OCI-M2 (cell line): ENCODE measurements around the gene BMP2K.
"Not testable (repeated sequence)": the region's sequence is repeated elsewhere in the genome, so short reads cannot be mapped to it uniquely, and the experiment has no call there.

Source experiments
- DNase-seq: peaks from one replicate; lab custom pipeline; 2025; ENCODE audit not compliant: unreplicated experiment; lab: John Stamatoyannopoulos, UW

Gene BMP2K

DNA sequence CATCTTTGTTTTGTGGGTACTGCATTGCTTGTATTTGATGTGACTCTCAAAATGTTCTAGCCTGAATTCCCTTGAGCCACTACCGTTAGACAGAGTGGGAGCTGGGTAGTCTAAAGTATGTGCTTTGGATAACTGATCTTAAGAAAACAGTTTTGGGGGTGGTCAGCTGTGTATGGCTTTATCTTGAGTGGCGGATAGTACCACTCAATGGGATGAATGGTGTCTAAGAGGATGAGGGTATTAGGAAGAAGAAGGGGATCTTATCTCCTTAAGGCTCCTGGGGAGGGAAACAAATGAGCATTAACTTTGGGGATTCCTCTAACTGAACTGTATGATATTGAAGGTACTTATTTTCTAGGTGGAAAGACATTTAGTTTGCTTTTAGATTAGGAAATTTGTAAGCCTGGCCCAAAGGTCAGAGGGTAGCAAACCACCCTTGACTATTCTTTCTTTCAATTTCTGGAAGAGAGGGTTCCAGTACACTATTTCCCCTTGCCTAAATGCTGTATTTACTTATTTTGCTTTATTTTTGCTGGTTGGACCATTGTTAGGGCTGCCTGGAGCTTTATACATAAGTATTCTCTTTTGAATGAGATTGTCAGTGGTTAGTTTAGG, 11.3 kb downstream of the BMP2K start:
- DNase-seq: no peak

DNA sequence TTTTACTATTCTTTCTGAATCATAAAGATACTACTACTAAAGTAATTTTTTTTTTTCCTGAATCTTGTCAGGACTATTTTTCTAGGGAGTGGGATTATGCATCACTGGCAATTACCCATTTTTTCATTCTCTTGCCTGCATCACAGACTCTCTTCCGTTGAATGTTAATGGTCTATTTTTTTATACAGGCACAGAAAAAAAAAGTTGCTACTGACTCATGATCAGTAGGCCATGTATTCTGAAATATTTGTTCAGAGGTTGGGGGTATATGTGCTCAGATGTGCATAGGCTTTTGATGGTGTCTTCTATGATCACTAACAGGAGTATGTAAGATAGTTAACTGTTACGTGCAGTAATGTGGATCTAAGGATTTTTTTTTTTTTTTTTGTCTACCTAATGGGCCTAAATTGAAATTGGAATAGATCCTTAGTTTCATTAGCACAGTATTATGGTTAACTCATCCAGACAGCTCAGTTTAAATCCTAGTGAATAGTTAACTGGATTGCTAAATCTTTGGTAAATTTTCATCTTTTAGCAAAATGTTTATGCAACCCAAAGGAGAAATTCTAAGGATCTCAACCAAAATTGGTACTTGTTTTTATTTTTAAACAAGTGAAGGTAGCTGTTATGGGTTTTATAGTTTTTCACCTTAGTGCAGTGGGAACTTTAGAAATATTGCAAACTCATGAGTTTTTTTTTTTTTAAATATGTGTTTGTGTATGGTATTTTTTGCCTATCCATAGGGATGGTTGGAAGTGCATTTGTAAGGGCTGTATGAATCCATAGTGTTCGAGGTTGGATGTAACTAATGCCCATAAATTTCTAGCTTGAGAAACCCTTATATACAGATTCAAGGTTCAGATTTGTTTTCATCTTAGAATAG, 12.1 kb downstream of the BMP2K start:
- no peak for DNase-seq

DNA sequence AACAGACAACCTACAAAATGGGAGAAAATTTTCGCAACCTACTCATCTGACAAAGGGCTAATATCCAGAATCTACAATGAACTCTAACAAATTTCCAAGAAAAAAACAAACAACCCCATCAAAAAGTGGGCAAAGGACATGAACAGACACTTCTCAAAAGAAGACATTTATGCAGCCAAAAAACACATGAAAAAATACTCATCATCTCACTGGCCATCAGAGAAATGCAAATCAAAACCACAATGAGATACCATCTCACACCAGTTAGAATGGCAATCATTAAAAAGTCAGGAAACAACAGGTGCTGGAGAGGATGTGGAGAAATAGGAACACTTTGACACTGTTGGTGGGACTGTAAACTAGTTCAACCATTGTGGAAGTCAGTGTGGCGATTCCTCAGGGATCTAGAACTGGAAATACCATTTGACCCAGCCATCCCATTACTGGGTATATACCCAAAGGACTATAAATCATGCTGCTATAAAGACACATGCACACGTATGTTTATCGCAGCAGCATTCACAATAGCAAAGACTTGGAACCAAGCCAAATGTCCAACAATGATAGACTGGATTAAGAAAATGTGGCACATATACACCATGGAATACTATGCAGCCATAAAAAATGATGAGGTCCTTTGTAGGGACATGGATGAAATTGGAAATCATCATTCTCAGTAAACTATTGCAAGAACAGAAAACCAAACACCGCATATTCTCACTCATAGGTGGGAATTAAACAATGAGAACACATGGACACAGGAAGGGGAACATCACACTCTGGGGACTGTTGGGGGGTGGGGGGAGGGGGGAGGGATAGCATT, 19.7 kb downstream of the BMP2K start:
- DNase-seq: not testable (repeated sequence)

DNA sequence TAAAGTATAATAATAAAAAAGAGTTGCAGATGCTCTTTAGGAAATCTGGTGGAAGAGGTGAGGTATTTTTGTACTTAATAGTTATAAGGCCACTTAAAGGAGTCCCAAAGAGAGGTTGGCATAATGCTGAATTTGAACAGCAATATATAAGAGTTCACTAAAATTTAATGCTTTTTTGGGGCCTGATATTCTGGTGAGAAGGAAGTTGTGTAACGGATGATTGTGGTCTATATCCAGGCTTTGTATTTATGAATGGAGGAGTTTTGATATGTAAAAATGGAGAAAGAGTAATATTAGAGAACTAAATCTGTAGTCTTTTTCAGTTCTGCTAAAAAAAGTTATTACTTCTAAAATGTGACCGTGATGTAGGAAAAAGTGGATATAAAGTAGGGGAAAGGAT, 20.4 kb downstream of the BMP2K start:
- no peak for DNase-seq

DNA sequence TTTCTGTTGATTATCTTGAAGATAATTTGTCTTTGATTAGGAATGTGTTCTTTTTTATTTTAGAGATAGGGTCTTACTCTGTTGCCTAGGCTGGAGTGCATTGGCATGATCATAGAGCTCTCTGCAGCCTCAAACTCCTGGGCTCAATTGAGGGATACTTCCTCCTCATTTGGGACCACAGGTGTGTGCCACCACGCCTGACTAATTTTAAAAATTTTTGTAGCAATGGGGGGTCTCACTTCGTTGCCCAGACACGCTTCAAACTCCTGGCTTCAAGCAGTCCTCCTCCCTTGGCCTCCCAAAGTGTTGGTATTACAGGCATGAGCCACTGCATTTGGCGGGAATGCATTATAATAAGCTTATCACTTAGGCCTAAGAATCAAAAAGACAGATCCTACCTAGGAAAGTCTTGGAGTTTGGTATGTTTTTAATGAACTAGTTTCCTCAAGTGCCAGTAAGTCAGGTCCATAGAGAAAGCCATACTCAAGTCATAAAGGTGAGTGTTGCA, 21.7 kb downstream of the BMP2K start:
- DNase-seq: no peak

DNA sequence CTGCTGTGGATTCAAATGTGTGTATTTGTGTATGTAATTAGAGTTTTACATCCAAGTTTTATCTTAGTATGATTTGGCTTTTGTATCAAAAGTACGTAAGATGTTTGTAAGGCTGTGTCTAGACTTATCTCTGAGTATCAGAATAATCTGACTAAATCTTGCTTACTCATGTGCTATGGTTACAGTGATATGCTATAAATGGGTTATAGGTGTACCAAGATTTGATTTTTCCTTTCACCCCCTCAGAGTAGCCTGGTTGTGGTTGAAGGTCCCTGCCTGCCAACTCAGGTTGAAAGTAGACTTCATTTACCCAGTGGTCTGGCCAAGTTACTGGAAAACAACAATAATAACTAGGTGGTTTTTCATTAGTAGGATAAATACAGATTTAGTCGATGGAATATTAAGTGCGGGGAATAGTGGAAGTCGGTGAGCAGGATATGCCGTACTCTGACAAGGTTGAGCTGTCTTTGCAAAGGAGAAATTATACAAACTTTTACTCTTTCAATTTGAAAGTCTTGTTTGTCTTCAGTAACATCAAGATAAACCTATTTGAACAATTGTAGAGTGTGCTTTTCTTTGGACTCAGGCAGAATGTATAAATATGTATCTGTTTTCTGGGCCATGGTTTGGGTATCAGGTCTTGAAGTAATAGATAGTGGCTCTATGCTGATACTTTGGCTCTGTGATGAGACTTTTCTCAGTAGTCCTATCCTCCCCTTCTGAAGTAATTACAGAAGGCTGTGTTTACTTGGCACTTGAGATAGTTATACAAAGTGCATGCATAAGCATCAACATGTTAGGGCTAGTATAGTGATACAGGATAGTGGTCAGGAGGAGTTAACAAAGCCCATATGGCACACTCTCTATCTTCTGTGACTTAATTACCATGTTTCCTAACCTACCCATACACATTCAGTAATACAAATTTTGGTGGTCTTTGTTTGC, 23.7 kb downstream of the BMP2K start:
- no peak for DNase-seq

DNA sequence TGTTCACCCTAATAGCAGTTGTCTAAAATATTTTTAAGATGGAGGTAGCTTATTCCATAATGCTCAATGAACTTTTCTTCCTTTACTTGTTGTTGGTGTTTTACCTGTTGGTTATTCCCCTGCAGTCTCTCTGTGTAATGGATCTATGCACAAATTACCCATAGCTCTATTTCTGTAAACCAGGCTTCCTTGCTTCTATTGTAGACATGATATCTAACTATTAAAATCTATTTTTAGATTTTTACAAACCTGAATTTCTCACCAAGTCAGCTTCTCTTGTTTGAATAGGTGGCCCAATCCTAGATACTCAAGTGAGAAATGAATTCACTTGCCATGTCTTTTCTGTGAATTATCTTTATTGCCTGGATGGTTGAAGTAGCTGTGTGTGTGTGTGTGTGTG, 24.8 kb downstream of the BMP2K start:
- DNase-seq: no peak

DNA sequence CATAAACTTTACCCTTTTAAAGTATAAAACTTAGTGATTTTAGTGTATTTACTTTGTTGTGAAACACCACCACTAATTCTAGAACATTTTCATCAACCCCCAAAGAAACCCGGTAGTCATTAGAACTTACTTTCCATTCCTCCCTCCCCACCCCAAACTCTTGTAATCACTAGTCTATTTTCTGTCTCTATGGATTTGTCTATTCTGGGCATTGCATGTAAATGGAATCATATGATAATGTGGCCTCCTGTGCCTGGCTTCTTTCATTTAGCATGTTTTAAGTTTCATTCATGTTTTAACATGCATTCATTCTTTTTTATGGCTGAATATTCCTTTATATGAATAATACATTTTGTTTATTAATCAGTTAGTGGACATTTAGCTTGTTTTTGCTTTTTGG, 27.8 kb downstream of the BMP2K start:
- DNase-seq: no peak

DNA sequence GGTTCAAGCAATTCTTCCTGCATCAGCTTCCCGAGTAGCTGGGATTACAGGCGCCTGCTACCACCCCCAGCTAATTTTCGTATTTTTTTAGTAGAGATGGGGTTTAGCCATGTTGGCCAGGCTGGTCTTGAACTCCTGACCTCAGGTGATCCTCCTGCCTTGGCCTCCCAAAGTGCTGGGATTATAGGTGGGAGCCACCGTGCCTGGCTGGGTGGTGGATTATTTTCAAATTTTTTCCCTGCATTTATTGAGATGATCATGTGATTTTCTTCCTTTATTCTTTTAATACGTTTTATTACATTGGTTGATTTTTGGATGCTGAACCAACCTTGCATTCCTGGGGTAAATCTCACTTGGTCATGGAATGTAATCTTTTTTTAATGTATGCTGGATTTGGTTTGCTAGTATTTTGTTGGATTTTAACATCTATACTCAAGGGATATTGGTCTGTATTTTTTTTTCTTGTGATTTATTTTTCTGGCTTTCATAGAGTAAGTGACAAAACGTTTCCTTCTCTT, 30.9 kb downstream of the BMP2K start:
- no peak for DNase-seq

DNA sequence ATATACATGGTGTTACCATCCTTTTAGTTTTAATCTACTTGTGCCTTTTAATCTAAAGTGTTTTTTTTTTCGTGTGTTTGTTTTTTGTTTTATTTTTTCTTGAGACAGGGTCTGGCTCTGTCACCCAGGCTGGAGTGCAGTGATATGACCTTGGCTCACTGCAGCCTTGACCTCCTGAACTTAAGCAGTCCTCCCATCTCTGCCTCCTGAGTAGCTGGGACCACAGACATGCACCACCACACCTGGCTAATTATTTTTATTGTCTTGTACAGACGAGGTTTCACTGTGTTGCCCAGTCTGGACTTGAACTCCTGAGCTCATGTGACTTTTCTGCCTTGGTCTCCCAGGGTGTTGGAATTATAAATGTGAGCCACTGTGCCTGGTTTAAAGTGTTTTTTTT, 33.1 kb downstream of the BMP2K start:
- DNase-seq: no peak

DNA sequence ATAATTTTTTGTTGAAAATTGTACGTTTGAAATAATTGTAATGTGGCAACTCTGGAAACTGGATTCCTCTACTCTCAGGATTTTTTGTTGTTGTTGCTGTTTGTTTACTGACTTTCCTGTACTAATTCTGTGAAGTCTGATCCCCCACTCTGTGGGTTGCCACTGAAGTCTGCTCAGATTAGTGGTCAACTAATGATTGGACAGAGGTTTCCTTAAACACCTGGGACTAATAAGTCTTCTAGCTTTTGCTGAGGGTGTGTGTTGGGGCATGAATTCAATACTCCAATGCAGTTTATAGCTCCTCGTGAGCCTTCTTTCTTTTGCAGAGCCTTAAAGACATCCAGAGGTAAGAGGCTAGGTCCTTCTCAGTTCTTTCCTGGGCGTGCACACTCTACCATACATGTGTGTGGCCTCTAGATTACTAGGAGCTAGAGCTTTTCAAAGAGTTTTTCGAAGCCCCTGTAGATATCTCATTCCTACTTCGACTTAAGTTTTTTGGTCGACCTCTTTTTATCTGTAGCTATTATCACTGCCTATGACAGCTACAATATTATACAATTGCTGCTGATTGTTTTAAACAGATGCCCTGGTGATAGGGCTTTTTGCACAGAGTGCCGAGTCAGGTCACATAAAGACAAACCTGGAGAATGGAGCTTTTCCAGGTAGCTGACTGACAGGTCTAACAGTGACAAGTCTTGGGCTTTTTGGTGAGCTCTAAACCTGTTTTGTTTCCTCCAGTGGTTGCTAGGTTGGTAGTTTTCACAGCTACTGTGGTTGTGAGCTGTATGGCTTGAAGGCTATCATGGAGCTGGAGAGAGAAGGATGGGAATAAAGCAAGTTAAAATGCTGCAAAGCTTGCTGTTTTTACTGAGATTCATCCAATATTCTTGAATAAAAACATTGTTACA, 34.0 kb downstream of the BMP2K start:
- DNase-seq: no peak

DNA sequence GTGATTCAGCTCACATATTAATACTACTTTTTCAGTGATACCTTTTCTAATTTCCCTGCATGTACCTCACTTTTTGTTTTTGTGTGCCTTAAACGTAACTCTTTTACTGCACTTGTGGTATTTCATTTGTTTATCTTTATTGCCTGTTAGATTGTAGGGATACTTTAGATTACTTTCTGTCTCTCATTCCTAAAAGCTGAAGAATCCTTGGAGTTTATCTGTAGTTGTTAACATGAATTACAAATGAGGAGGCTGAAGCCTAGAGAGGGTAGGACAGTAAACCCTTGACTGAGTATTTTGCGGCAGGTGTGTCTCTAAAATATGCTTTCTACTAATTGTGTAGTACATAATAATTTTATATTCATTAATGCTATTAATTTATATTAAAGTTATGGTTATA, 34.9 kb downstream of the BMP2K start:
- DNase-seq: no peak

DNA sequence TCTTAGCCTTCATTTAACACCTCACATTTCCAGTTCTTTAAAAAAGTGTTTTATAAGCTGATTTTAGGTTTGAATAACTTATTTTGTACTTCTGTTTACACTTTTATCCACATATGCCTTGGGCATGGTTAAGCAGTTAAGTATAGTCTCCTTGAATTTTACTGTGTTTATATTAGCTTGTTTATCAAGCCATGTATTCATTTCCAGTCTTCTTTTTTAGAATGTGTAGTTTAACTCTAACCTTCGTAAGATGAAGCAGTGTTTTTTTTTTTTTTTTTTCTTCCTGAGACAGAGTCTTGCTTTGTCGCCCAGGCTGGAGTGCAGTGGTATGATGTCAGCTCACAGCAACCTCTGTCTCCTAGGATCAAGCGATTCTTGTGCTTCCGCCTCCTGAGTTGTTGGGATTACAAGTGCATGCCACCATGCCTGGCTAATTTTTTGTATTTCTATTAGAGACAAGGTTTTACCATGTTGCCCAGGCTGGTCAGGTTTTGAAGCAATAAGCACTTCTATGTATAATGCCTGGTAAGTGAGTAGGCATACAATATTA, 42.5 kb downstream of the BMP2K start:
- DNase-seq: no peak

DNA sequence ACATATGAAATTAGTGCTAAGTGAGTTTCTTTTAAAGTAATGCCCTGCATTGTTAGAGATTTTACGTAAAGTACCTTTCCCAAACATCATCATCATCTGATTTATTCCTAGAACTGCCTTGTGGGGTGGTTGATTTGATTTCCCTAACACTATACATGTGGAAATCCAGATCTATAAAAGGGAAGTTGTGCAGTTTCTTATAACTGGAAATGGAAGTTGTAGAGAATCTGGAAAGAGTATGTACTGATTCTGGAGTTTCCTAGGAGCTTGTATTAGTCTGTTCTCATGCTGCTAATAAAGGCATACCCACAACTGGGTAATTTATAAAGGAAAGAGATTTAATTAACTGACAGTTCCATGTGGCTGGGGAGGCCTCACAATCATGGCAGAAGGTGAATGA, 47.9 kb downstream of the BMP2K start:
- no peak for DNase-seq

DNA sequence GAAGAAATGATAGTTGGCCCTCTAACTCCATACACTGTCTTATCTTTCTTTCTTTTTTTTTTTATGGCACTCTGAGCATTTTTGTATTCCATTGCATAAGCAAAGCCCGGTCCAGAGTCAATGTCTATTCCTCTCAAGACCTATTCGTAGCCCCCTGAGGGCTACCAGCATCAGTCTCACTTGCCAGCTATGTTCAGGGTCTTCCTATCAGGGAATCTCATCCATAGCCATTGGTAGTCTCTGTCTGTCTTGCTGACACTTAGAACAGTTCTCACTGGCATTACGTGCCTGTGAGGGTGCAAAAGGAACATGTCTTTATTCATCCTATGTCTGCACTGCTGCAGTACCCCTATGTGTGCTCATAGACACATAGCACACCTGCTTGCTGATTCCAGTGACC, 51.0 kb downstream of the BMP2K start:
- no peak for DNase-seq

DNA sequence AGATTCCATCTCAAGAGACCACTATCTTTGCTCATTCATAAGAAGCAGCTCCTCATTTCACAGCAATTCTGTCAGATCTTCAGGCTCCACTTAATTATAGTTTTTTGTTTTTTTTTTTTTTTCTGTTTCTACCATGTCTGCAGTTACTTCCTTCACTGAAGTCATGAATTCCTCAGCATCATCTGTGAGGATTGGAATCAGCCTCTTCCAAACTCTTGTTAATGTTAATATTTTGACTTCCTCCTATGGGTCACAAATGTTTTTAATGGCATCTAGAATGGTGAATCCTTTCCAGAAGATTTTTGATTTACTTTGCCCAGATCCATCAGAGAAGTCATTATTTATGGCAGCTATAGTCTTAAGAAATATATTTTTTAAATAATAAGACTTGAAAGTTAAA, 53.1 kb downstream of the BMP2K start:
- DNase-seq: no peak

DNA sequence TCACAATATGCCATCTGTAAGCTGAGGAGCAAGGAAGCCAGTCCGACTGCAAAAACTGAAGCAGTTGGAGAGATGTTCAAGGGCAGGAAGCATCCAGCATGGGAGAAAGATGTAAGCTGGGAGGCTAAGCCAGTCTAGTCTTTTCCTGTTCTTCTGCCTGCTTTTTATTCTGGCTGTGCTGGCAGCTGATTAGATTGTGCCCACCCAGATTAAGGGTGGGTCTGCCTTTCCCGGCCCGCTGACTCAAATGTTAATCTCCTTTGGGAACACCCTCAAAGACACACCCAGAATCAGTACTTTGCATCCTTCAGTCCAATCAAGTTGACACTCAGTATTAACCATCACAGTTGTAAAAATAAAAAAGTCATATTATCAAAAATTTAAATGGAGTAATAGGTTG, 63.5 kb downstream of the BMP2K start:
- DNase-seq: not testable (repeated sequence)

DNA sequence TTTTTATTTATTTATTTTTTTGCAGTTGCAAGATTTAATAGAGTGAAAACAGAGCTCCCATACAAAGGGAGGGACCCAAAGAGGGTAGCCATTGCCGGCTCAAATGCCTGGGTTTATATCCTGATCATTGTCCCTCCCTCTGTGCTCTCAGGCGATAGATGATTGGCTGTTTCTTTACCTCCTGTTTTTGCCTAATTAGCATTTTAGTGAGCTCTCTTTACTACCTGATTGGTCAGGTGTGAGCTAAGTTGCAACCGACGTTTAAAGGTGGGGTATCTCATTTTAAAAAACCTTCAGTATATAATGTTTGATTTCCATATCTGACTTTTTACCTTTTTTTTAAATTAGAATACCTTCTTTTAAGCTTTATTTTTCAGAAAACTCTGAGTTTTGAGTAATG, 64.1 kb downstream of the BMP2K start:
- DNase-seq: not testable (repeated sequence)

DNA sequence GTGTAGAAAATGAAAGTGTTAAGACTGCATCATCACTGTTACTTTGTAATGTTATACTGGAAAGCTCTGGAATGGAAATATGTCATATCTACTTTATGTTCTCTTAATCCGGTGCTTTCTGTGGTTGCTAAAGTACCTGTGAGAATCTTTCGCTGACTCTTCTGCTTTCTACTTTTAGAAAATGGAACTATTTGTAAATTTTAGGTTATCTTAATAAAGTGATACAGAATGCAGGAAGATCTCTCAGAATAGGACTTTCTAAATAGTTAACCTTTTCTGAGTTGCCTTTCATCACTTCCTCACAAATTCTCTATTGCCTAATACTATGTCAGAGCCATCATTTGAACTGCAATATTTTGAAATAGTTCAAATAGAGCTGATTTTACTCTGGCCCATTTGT, 69.3 kb downstream of the BMP2K start:
- DNase-seq: no peak
